OCI-LY3 (cell line): ENCODE results near the gene DPPA3.

Source experiments
- EZH2phosphoT487 ChIP-seq: fragments of 200-600 bp; shearing (Covaris generic); IDR thresholded peaks from 2 replicates; pipeline ENCODE4 v1.6.1; 2018; ENCODE audit warnings: antibody characterized with exemption, mixed run types, low read depth
- TF ChIP-seq, protein P1 (sequence below): fragments of 200-600, 300-600 bp; sonication (generic); IDR thresholded peaks from 2 replicates; pipeline ENCODE4 v1.5.1; 2014; ENCODE audit warnings: antibody characterized with exemption, low read length, low read depth

DNA sequence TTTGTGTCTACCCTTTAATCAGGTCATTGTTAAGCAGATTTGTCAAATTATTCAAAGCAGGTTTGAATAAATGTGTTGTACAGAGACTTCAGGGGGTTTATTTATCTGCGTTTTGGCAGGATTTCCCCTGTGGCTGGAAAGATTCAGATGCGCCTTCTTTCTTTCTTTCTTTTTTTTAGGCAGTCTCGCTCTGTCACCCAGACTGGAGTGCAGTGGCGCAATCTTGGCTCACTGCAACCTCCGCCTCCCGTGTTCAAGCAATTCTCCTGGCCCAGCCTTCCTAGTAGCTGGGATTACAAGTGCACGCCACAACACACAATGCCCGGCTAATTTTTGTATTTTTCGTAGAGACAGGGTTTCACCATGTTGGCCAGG is 47.5 kb downstream of the DPPA3 start:
- TF ChIP-seq, protein P1, sequence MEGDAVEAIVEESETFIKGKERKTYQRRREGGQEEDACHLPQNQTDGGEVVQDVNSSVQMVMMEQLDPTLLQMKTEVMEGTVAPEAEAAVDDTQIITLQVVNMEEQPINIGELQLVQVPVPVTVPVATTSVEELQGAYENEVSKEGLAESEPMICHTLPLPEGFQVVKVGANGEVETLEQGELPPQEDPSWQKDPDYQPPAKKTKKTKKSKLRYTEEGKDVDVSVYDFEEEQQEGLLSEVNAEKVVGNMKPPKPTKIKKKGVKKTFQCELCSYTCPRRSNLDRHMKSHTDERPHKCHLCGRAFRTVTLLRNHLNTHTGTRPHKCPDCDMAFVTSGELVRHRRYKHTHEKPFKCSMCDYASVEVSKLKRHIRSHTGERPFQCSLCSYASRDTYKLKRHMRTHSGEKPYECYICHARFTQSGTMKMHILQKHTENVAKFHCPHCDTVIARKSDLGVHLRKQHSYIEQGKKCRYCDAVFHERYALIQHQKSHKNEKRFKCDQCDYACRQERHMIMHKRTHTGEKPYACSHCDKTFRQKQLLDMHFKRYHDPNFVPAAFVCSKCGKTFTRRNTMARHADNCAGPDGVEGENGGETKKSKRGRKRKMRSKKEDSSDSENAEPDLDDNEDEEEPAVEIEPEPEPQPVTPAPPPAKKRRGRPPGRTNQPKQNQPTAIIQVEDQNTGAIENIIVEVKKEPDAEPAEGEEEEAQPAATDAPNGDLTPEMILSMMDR: no peak
- no peak for TF ChIP-seq EZH2phosphoT487
